T follicular helper cell (primary cell): ENCODE results near the gene BARX1.

ENCODE experiments used
- DNase-seq: peaks from one replicate; pipeline ENCODE4 v3.0.0-alpha.2; 2020; ENCODE audit warnings: low read depth

BARX1 gene

DNA sequence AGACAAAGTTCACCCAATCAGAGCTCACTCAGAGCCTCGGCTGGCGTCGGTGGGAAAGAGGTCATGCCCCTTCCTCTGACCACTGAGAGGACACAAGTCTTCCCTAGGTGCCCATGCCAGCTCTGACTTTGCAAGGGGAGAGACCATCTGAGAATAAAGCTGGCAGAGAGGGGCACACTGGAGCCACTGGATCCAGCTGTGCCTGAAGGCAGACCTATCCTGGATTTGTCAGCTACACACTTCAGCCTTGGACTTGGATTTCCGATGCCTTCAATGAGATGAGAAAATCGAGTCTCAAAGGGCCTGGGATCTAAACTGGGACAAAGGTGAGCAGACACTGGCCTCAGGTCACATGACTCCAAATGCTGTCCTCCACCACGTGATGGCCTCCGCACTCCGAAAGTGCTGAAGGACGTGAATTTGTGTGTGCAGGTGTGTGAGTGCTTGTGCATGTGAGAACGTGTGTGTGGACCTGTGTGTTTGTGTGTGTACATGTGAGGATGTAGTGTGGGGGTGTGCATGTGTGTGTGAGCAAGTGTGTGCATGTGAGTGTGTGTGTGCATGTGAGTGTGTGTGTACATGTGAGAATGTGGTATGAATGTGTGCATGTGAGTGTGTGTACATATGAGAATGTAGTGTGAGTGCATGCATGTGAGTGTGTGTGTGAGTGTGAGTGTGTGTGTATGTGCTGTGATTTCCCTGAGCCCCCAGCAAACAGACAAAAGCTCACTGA lies 37.9 kb downstream of the BARX1 start:
- DNase-seq = no peak

DNA sequence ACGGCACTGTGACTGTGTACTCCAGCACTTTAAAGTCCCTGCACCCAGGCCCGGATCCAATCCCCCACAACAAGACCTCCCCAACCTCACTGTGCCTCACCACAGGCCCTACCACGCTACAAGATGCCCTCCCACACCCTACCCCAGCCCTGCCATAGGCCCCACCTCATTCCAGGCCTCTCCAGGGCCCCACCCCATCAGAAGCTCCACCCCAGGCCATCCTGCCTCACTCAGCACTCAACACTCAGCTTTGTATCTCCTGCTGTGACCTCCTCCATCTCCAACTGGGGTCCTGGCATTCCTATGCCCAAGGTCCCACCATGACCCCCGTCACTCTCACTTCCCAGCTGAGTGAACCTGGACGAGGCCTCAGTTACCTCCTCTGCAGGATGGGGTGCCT lies 38.8 kb downstream of the BARX1 start:
- DNase-seq = no peak

DNA sequence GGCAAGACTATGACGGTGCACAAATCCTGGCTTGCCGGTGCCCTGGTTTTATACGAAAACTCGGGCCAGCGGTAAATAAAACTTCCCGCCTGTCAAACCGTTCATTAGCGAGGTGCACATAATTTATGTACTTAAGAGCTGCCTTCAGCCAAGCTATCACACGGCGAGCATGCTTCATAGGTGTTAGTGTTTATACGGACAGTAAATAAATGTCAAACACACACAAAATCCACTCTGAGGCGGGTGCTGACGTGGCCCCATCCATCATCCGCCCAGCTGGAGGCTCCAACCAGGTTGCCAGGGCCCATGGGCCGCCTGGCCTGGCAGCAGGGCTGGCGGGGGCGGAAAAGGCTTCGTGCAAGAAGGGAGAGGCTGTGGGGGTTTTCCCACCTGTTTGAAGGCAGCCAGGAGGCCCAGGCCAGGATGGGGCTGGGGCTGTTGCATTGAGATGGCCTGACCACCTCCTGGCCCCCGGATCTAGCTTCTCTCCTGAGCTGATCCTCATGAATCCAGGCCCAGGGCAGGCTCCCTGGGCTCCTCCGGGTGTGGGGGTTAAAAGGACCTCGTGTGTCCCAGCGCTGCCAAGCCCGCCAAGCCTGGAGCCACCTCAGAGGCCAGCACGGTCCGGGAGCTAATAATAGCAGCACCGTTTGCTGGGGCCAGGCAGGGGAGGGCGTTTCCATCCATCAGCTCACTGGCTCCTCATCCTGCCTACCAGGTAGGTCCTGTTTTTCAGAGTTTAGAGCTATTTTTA lies 43.2 kb downstream of the BARX1 start:
- no peak for DNase-seq

- no peak for DNase-seq
These were observed 43.9 kb downstream of the BARX1 start for GRCh38 chr9:93911136-93911745.

GRCh38 chr9:93910598-93910997 lies 44.6 kb downstream of the BARX1 start:
- DNase-seq = no peak

- no peak for DNase-seq
These were observed 45.0 kb downstream of the BARX1 start for GRCh38 chr9:93910196-93910595.

DNA sequence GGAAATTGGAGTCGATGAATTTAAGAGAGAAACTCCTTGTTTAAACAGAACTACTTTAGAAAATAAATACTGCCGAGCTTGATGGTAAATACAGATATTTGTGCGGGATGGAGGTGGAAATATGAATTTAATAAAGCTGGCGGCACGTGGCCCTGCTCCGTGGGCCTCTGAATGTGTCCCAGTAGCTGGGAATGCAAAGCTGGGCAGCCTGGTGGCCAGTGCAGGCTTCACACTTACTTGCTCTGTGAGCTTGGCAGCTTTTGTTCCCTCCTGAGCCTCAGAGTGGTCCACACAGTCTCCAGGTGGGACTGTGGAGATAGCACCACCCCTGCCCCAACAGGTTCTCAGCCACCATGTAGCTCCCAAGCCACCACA lies 45.9 kb downstream of the BARX1 start:
- no peak for DNase-seq

- DNase-seq = no peak
These were observed 46.4 kb downstream of the BARX1 start for GRCh38 chr9:93908591-93909241.

DNA sequence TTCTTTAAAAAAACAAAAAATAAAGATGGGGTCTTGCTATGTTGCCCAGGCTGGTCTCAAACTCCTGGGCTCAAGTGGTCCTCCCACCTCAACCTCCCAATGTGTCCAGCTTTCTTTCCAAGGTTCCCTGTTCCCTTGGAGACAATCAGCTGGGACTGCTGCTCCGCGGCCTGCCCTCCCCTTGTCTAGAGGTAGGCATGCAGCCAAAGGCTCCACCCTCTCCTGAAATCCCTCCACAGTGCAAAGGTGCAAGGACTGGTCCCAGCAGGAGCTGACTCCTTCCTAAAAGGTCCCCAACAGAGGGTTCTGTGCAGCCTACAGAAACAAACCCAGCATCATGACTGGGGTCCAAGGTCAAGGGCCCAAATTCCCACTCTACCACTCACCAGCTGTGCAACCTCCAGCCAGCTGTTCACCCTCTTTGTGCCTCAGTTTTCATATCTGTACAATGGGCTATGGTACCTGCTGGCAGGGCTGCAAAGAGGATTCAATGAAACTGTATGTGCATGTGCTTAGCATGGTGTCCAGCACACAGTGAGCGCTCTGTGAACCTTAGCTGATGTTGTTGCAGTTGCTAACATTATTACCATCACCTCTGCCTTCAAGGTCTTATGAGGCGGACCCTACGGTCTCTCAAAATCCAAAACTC lies 47.5 kb downstream of the BARX1 start:
- DNase-seq = no peak

- no peak for DNase-seq
These were observed 48.8 kb downstream of the BARX1 start for GRCh38 chr9:93906195-93906880.

- no peak for DNase-seq
These were observed 49.6 kb downstream of the BARX1 start for GRCh38 chr9:93905473-93906133.

DNA sequence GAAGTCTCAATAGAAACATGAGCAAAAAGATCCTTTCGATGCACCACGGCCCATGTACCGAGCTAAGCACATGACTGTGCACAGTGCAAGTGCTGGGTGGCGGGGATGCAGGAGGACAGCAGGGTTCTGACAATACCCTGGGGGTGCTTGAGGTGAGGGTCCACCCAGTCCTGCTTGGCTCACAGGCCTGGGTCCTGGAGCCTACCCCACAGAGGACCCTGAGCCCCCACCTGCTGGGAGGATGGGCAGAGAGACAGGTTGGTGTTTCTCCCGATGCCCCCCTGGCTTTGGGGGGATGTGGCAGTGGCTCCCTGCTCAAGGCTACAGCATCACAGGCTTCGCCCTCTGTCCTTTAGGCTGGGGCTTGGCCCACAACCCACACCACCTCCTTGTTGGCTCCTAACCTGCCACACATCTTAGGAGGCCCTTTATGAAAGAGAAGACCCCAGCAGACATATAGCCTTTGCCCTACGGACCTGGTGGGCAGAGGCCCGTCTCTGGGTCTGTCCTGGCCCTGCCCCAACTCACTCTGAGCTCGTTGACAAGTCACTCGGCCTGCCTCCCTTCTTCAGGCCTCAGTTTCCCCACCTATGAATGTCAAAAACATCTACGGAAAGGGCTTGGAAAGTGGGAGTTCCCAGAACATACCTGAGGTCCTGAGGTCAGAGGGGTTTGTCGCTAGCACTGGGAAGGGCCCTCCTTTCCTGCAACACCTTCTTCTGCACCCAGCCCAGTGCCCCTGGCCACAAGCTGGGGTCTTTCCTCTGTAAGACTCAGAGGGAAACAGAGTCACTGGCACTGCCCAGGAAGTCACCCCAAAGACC lies 50.3 kb downstream of the BARX1 start:
- DNase-seq = no peak

DNA sequence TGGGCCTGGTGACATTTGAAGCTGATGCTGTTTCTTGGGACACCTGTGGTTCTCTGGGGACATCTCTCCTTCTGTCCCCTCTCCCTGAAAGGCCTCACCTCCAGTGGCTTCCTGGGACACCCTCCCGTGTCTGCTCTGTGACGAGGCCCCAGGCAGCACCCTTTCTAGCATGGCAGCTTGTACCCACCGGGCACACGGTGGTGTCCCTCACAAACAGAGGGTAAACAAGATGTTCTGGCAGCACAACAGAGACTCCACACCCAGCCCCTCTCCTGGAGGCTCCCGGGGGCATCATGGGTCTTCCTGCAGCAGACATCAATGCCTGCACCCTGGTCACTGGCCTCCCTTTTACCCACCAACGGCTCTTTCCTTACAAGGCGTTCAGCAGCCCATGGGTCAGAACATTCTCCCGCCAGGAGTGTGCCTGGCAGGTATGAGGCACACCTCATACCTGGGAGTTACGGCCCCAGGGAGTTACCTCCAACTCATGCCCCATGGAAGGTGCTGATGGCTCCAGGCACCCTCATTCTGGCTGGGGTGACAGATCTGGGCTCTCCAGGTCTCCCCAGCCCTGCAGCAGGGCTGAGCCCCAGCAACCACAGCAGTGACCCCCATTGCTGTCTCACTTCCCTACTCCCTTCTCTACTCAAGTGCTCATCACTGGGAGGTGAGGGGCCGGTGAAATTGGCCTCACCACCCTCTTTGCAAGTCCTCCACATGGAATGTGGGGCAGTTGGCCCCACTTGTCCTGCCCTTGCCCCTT lies 51.1 kb downstream of the BARX1 start:
- DNase-seq = no peak

DNA sequence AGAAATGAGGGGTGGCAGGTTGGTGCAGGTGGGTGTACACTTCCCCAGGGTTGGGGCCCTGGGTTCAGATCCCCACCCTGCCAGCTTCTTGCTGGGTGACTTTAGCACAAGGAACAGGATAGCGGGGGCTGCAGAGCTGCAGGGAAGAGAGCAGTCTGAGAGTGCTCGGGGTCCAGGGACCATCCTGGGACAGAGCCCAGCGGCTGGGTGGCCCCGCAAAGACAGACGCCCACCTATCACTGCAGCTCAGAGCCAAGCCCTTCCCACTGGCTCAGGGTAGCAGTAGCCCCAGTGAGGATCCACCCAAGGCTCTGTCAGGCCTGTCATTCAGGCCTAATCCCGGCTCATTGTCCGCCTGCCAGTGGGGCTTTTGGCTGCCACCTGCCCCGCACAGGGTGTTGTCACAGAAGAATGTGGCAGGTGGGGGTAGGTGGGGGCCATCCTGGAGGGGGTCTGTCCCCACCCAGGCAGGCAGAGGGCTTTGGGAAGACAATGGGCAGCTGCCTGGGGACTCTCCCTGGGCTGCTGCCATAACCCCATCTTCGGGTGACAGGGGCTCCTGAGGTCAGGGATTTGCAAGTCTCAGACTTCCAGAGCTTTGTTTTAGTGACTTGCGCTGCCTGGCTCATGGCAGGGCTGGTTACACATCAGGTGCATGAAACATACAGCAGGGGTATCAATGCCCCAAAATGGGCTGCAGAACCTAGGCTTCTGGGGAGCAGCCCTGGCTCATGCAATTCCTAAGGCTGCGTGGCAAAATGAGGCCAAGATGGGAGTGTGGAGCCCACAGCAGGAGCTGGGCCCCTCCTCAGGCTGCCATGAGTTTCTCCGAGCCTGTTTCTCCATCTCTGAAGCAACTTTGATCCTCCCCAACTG lies 52.1 kb downstream of the BARX1 start:
- no peak for DNase-seq

- DNase-seq = no peak
These were observed 52.9 kb downstream of the BARX1 start for GRCh38 chr9:93902051-93902779.
